Coronary artery (tissue), 2 donors: ENCODE measurements around the gene SHISA5.
"Not testable (repeated sequence)": the region's sequence is repeated elsewhere in the genome, so short reads cannot be mapped to it uniquely, and the experiment has no call there.

ENCODE experiments used
- DNase-seq: peaks from one replicate; pipeline ENCODE4 v3.0.0-alpha.2; 2017; ENCODE audit warnings: low spot score
- H3K27ac ChIP-seq, 2 donors: fragments of 200-600 bp; sonication (generic); one replicate each; pipeline ENCODE4 v1.5.1; 2016 to 2019
- H3K4me3 ChIP-seq: fragments of 200-600 bp; sonication (generic); 2 replicates; pipeline ENCODE4 v1.5.1; 2016; ENCODE audit warnings: mild to moderate bottlenecking, moderate library complexity
- TF ChIP-seq, protein P1 (sequence below): fragments of 200-600 bp; sonication (generic); IDR thresholded peaks from one replicate; pipeline ENCODE4 v1.5.1; 2019; ENCODE audit warnings: antibody characterized with exemption

SHISA5 gene

DNA sequence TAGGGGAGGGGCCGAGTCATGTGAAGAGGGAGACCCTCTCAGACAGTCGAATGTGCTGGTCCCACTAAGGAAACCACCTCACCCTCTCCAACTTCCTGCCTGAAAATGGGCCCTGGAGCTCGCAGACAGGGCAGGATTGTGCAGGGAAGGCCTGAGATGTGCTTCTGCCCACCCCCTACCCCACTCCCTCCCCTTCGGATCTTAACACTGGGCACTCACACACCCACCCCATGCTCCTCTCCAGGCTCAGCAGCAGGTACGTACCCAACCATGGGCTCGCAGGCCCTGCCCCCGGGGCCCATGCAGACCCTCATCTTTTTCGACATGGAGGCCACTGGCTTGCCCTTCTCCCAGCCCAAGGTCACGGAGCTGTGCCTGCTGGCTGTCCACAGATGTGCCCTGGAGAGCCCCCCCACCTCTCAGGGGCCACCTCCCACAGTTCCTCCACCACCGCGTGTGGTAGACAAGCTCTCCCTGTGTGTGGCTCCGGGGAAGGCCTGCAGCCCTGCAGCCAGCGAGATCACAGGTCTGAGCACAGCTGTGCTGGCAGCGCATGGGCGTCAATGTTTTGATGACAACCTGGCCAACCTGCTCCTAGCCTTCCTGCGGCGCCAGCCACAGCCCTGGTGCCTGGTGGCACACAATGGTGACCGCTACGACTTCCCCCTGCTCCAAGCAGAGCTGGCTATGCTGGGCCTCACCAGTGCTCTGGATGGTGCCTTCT is 37.4 kb downstream of the SHISA5 start:
- Histone ChIP-seq H3K27ac (peak overlapping the region; percentile 96 to 100), H3K4me3 (peak overlapping the region; percentile 75)
- DNase-seq = no peak
- TF ChIP-seq, protein P1, sequence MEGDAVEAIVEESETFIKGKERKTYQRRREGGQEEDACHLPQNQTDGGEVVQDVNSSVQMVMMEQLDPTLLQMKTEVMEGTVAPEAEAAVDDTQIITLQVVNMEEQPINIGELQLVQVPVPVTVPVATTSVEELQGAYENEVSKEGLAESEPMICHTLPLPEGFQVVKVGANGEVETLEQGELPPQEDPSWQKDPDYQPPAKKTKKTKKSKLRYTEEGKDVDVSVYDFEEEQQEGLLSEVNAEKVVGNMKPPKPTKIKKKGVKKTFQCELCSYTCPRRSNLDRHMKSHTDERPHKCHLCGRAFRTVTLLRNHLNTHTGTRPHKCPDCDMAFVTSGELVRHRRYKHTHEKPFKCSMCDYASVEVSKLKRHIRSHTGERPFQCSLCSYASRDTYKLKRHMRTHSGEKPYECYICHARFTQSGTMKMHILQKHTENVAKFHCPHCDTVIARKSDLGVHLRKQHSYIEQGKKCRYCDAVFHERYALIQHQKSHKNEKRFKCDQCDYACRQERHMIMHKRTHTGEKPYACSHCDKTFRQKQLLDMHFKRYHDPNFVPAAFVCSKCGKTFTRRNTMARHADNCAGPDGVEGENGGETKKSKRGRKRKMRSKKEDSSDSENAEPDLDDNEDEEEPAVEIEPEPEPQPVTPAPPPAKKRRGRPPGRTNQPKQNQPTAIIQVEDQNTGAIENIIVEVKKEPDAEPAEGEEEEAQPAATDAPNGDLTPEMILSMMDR = no peak

DNA sequence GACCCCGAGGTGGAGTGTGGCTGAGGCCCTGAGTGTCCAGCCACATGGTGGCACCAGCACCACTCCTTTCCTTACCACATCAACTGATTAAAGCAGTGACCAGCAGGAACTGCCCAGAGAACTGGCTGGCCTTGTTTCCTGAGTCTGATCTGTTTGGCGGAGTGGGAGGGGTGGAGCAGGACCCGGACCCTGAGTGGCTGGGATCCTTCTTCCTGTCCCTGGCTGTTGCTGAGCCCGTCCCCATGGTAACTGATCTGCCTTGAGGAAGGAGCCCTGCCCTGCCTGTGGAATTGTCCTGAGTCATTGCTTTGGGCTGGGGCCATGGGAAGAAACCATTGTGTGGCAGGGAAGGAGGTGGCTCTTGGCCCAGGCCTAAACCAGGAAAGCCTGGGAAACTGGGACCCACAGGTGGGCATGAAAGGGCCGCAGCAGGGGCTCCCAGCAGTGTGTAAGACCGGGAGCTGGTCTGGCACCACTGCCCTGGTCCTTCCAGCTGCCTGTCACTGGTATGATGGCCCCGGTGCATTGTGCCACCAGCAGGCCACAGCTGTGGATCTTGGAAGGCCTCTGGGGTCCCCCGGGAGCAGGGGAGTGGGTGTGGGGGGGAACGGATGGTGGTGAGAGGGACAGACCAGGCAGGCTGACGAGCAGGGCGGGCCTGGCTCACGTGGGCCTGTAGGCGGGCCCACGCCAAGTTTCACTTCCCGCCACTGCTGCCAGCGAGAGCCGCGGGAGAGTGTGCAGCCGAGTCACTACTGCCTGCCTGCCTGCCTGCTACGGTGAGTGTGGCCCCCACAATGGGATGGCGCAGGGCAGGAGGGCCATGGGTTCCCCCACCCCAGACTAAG is 38.2 kb downstream of the SHISA5 start:
- DNase-seq = peak; percentile 100
- peak overlapping the region; percentile 96 to 100 for H3K27ac ChIP-seq
- H3K4me3 ChIP-seq = peak overlapping the region; percentile 75
- TF ChIP-seq, protein P1 = peak; percentile 74

DNA sequence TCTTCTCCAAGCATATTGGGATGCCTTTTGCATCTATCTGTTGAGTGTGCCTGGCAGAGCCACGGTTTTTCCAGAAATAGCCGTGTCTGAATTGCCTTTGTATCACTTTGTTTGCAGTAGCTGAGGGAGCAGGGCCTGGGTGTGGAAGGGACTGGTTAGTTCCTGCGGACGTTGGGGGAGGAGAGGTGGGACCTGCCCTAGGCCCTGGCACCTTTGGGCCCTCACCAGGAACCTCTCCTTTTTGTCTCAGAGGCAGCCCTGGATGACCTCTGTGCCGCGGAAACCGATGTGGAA is 38.8 kb downstream of the SHISA5 start:
- TF ChIP-seq, protein P1 = no peak
- Histone ChIP-seq H3K4me3 (no peak overlapping the region), H3K27ac (peak overlapping the region; percentile 96 to 100)

DNA sequence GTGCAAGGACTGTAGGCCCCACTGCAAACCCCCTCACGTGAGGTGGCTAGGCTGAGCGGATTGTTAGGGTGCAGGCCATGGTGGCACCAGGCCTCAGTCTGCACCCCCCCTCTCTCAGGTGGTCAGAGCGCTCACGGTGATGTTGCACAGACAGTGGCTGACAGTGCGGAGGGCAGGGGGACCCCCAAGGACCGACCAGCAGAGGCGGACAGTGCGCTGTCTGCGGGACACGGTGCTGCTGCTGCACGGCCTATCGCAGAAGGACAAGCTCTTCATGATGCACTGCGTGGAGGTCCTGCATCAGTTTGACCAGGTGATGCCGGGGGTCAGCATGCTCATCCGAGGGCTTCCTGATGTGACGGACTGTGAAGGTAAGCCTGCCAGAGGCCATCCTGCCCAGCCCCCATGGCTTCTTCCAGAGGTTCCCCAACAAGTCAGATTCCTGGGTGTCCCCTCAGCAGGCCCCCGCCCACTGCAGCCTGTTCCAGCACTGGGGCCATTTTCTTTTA is 39.2 kb downstream of the SHISA5 start:
- Histone ChIP-seq H3K4me3 (no peak overlapping the region), H3K27ac (peak overlapping the region; percentile 96 to 100)
- TF ChIP-seq, protein P1 = no peak
- DNase-seq = no peak

More for the DNA sequence above, 38.8 kb downstream of the SHISA5 start:
- DNase-seq = no peak

DNA sequence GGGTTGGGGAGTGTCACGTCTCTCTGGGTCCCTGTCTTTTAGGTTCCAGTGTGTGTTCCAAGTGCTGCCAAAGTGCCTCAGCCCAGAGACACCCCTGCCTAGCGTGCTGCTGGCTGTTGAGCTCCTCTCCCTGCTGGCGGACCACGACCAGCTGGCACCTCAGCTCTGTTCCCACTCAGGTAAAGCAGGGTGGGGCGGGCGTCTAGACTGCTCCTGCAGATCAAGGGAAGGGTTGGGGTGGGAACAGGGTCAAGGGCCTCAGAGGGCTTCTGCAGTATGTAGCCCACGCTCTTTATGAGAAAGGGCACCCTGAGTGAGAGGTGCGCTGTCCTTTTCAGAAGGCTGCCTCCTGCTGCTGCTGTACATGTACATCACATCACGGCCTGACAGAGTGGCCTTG is 40.3 kb downstream of the SHISA5 start:
- TF ChIP-seq, protein P1 = no peak
- no peak overlapping the region for H3K4me3 ChIP-seq
- peak overlapping the region in 1 of 2 donors; percentile 100 for H3K27ac ChIP-seq
- DNase-seq = no peak

DNA sequence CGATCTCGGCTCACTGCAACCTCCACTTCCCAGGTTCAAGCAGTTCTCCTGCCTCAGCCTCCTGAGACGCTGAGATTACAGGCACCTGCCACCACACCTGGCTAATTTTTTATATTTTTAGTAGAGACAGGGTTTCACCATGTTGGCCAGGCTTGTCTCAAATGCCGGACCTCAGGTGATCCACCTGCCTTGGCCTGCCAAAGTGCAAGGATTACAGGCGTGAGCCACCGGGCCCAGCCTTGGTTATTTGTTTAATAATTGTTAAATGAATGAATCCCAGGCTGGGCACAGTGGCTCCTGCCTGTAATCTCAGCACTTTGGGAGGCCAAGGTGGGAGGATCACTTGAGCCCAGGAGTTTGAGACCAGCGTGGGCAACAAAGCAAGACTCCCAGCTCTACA is 42.2 kb downstream of the SHISA5 start:
- not testable (repeated sequence) for H3K4me3 ChIP-seq, DNase-seq, H3K27ac ChIP-seq

DNA sequence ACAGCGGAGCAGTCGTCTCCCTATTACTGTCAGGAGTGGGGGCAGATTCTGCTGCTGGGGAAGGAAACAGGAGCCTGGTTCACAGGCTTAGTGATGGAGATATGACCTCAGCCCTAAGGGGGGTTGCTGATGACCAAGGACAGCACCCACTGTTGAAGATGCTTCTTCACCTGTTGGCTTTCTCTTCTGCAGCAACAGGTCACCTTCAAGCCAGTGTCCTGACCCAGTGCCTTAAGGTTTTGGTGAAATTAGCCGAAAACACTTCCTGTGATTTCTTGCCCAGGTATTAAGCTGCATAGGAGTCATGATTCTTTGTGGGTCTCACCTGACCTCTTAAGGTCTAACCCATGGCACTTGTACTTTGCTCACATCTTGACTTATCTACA is 43.5 kb downstream of the SHISA5 start:
- TF ChIP-seq, protein P1 = no peak
- Histone ChIP-seq H3K27ac (no peak overlapping the region), H3K4me3 (no peak overlapping the region)
- DNase-seq = no peak
